ENCODE data around the gene KCNC1.

DNA sequence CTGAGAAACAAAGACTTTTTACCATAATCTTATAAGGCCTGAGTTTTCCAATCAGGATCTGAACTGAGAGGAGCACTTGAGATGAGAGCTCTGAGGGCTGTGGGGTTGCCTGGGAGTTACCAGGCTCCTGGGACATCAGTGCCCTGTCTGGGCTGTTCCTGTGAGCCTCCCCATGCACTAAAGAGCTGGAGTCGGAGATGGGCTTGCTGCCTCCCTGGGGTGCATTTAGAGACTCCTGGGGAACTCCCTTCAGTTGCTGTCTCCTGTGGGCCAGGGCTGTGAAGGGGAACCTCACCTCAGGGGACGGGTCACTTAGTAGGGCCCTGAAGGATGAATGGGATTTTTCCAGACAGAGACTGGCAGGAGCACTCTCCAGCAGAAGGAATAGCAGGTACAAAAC, 33.3 kb downstream of the KCNC1 start:
- TF ChIP-seq, protein P1, sequence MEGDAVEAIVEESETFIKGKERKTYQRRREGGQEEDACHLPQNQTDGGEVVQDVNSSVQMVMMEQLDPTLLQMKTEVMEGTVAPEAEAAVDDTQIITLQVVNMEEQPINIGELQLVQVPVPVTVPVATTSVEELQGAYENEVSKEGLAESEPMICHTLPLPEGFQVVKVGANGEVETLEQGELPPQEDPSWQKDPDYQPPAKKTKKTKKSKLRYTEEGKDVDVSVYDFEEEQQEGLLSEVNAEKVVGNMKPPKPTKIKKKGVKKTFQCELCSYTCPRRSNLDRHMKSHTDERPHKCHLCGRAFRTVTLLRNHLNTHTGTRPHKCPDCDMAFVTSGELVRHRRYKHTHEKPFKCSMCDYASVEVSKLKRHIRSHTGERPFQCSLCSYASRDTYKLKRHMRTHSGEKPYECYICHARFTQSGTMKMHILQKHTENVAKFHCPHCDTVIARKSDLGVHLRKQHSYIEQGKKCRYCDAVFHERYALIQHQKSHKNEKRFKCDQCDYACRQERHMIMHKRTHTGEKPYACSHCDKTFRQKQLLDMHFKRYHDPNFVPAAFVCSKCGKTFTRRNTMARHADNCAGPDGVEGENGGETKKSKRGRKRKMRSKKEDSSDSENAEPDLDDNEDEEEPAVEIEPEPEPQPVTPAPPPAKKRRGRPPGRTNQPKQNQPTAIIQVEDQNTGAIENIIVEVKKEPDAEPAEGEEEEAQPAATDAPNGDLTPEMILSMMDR (IDR thresholded peaks at IDR 0.05) = no peak
- no peak for TF ChIP-seq POLR2A (IDR thresholded peaks at IDR 0.05)
